Tibial nerve (tissue), 4 donors: ENCODE data around the gene ENOX1. TPM values are rescaled to one million over a fixed set of nuclear protein-coding genes. Genes with fewer than 3 reads are reported as not detected.

Experiments
- DNase-seq, 2 donors: peaks; one replicate each; pipeline ENCODE4 v3.0.0-alpha.2; 2019; ENCODE audit warnings: low spot score in 2 of 2
- H3K27ac ChIP-seq, 4 donors: fragments of 200-600 bp; sonication (generic) in 3 of 4; one replicate each; pipeline ENCODE4 v1.5.1; 2017 to 2019; ENCODE audit warnings: mild to moderate bottlenecking in 1 of 4
- H3K27me3 ChIP-seq, 2 donors: fragments of 200-600 bp; sonication (generic) in 1 of 2; one replicate each; pipeline versions ENCODE4 v1.5.1 to v1.6.0; 2017 to 2019
- H3K36me3 ChIP-seq, 3 donors: fragments of 200-600 bp; sonication (generic); one replicate each; pipeline ENCODE4 v1.5.1; 2018 to 2019
- H3K4me1 ChIP-seq, 4 donors: fragments of 200-600 bp; sonication (generic) in 3 of 4; one replicate each; pipeline ENCODE4 v1.5.1; 2017 to 2019
- H3K4me3 ChIP-seq, 4 donors: fragments of 200-600 bp; sonication (generic) in 3 of 4; one replicate each; pipeline ENCODE4 v1.5.1; 2017 to 2019; ENCODE audit warnings: mild to moderate bottlenecking in 1 of 4, moderate library complexity in 1 of 4
- H3K9me3 ChIP-seq, 4 donors: fragments of 200-600 bp; sonication (generic) in 3 of 4; one replicate each; pipeline ENCODE4 v1.5.1; 2017 to 2019
- EP300 ChIP-seq, 2 donors: sonication (generic); formaldehyde crosslinking; IDR thresholded peaks; one replicate each; pipeline ENCODE4 v1.6.1; 2017; ENCODE audit warnings: antibody characterized with exemption in 2 of 2, mild to moderate bottlenecking in 1 of 2
- POLR2A ChIP-seq, 2 donors: fragments of 450-650 bp; IDR thresholded peaks; one replicate each; pipeline ENCODE4 v1.6.1; 2017; ENCODE audit warnings: antibody characterized with exemption in 2 of 2, mild to moderate bottlenecking in 2 of 2, moderate library complexity in 2 of 2
- WGBS, 2 donors: methylation state at CpG; one replicate each; pipeline ENCODE4 v1.1.5; 2018; 5-methylcytosine and 5-hydroxymethylcytosine counted together
- total RNA-seq, 4 donors: library from RNA; depleted of rRNA; stranded (reverse); fragments of >200 nt; gene quantifications; one replicate each; pipeline ENCODE4 v1.1.0, GENCODE V29; 2016
- TF ChIP-seq, protein P1 (sequence below), 5 experiments: fragments of 200-600 bp in 3 of 5; fragments of 450-650 bp in 2 of 5; sonication (generic) in 3 of 5; IDR thresholded peaks; one replicate each; pipeline ENCODE4 v1.5.1; 2016 to 2019; ENCODE audit warnings: antibody characterized with exemption in 5 of 5, mild to moderate bottlenecking in 3 of 5, moderate library complexity in 2 of 5

ENOX1 gene
- total RNA-seq, 4 donors from 2014 or later = 2.6 to 8.2 (median 4.6) TPM

DNA sequence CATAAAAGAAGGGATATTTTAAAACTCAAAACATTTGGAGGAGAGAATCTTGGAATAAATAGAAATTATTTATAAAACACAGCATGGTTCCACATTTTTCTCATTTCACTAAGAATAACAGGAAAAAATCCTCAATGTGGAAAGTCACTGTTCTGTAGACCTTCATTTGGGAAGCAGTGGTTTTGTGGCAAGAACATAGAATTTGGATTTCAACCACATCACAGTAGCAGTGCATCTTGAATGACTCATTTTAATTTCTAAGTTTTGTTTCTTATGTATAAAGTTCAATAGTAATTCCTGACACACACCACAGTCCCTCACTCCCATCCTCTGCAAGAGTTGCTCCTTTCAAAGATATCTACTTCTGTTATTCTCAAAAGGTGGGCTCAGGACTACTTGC lies 264.0 kb downstream of the ENOX1 start:
- H3K9me3 ChIP-seq = no peaks in the 10 kb centered on the region
- DNase-seq = no peak
- H3K27me3 ChIP-seq = no peaks in the 10 kb centered on the region
- no peaks in the 10 kb centered on the region for H3K4me1 ChIP-seq
- H3K27ac ChIP-seq = no peak overlapping the region
- H3K36me3 ChIP-seq = no peaks in the 10 kb centered on the region
- H3K4me3 ChIP-seq = no peak overlapping the region
- no peak for TF ChIP-seq POLR2A (IDR thresholded peaks at IDR 0.05)
- no peak for TF ChIP-seq EP300 (IDR thresholded peaks at IDR 0.05)
- TF ChIP-seq, protein P1, sequence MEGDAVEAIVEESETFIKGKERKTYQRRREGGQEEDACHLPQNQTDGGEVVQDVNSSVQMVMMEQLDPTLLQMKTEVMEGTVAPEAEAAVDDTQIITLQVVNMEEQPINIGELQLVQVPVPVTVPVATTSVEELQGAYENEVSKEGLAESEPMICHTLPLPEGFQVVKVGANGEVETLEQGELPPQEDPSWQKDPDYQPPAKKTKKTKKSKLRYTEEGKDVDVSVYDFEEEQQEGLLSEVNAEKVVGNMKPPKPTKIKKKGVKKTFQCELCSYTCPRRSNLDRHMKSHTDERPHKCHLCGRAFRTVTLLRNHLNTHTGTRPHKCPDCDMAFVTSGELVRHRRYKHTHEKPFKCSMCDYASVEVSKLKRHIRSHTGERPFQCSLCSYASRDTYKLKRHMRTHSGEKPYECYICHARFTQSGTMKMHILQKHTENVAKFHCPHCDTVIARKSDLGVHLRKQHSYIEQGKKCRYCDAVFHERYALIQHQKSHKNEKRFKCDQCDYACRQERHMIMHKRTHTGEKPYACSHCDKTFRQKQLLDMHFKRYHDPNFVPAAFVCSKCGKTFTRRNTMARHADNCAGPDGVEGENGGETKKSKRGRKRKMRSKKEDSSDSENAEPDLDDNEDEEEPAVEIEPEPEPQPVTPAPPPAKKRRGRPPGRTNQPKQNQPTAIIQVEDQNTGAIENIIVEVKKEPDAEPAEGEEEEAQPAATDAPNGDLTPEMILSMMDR (IDR thresholded peaks at IDR 0.05) = no peak

GRCh38 chr13:43520351-43520750 lies 266.4 kb downstream of the ENOX1 start:
- no peak for TF ChIP-seq EP300 (IDR thresholded peaks at IDR 0.05)
- TF ChIP-seq, protein P1 (IDR thresholded peaks at IDR 0.05) = no peak
- TF ChIP-seq POLR2A (IDR thresholded peaks at IDR 0.05) = no peak
- 69 to 73% methylated on average over 5 of the region's 5 CpGs for WGBS, 2 donors
- Histone ChIP-seq H3K4me3 (no peak overlapping the region), H3K27me3 (no peaks in the 10 kb centered on the region), H3K36me3 (no peaks in the 10 kb centered on the region), H3K9me3 (no peaks in the 10 kb centered on the region), H3K27ac (no peak overlapping the region), H3K4me1 (peaks cover 0 to 19% (median 0%) of the 10 kb centered on the region in 4 donors)
- DNase-seq = no peak

GRCh38 chr13:43518833-43519232 lies 267.9 kb downstream of the ENOX1 start:
- H3K36me3 ChIP-seq = no peaks in the 10 kb centered on the region
- H3K4me1 ChIP-seq = peaks cover 0 to 26% (median 0%) of the 10 kb centered on the region in 4 donors
- no peak for DNase-seq
- TF ChIP-seq EP300 (IDR thresholded peaks at IDR 0.05) (no peak), POLR2A (IDR thresholded peaks at IDR 0.05) (no peak)
- TF ChIP-seq, protein P1 (IDR thresholded peaks at IDR 0.05) = no peak
- H3K4me3 ChIP-seq = no peak overlapping the region
- no peaks in the 10 kb centered on the region for H3K27me3 ChIP-seq
- H3K27ac ChIP-seq = no peak overlapping the region
- no peaks in the 10 kb centered on the region for H3K9me3 ChIP-seq

DNA sequence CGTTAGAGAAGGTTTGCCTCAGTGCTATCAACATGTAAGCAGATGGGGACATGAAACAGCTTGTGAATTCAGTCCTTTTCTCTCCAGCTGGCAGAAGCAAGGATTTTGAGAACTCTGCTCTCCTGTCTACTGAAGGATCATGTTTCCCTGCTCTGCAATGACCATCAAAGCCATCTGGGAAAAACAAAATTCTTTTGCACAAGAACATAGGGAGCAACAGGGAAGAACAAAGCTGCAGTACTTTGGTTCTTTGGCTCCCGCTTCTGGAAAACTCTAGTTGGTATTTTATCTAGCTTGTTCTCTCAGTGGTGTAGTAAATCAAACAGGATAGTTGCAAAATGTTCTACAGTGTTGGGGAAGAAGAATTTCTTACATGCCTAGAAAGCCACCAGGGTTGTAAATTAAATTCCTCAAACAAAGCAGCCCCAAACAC lies 270.4 kb downstream of the ENOX1 start:
- WGBS, 2 donors = 47 to 48% methylated on average over 2 of the region's 2 CpGs
- TF ChIP-seq, protein P1 (IDR thresholded peaks at IDR 0.05) = peak in 1 of 5 experiments; percentile 9
- TF ChIP-seq POLR2A (IDR thresholded peaks at IDR 0.05) = no peak
- TF ChIP-seq EP300 (IDR thresholded peaks at IDR 0.05) = peak; percentile 52 to 91
- Histone ChIP-seq H3K36me3 (no peaks in the 10 kb centered on the region), H3K27me3 (no peaks in the 10 kb centered on the region), H3K4me3 (no peak overlapping the region), H3K9me3 (no peaks in the 10 kb centered on the region), H3K4me1 (peaks cover 0 to 37% (median 3%) of the 10 kb centered on the region in 4 donors), H3K27ac (peak overlapping the region in 2 of 4 donors; percentile 37 to 60)
- peak in 1 of 2 donors; percentile 53 for DNase-seq

GRCh38 chr13:43515531-43515930 lies 271.2 kb downstream of the ENOX1 start:
- no peak for DNase-seq
- Histone ChIP-seq H3K27me3 (no peaks in the 10 kb centered on the region), H3K36me3 (no peaks in the 10 kb centered on the region), H3K9me3 (no peaks in the 10 kb centered on the region), H3K4me3 (no peak overlapping the region), H3K4me1 (peaks cover 0 to 41% (median 3%) of the 10 kb centered on the region in 4 donors), H3K27ac (peak overlapping the region in 1 of 4 donors; percentile 60)
- WGBS, 2 donors = 40 to 71% methylated on average over 1 of the region's 1 CpG
- TF ChIP-seq EP300 (IDR thresholded peaks at IDR 0.05) (no peak), POLR2A (IDR thresholded peaks at IDR 0.05) (no peak)
- TF ChIP-seq, protein P1 (IDR thresholded peaks at IDR 0.05) = no peak
